Measurements from ENCODE around the gene LRP1B. TPM values are rescaled to one million over a fixed set of nuclear protein-coding genes. Genes with fewer than 3 reads are reported as not detected.
"Not testable (repeated sequence)": the region's sequence is repeated elsewhere in the genome, so short reads cannot be mapped to it uniquely, and the experiment has no call there.

The LRP1B gene
- total RNA-seq, 1 donor from 2014 or later = 4.6 TPM

DNA sequence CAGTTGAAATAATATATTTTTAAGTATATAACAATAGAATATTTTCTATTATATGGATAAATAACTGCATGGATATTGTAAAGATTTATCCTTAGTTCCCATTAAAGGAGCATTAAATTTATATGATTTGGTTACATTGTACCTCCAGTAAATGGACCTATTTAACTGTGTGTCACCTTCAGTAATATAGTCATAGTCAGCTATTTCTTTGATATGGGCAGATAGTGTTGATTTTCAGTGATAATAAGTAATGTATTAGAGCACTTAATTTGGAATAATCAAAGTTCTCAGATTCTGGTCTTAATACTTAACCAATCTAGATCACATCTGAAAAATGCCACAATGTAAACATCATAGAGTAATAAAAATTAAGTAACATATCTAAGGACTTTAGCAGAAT, 1823.3 kb downstream of the LRP1B start:
- no peak for DNase-seq

DNA sequence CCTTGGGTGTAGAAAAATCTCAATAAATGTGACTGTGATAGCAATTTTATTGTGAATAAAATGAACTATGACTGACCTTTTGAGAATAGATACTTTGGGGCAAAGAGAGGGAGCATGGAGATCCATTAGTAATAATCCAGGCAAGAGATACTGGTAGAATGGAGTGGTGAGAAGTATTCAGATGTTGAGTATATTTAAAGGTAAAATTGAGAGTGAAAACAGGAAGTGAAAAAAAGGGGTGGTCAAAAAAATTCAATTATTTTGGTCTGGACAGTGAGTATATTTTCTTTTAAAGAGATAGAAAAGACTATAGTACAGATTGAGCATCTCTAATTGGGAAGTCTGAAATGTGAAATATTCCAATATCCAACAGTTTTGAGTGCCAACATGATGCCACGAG, 1835.0 kb downstream of the LRP1B start:
- DNase-seq = no peak

DNA sequence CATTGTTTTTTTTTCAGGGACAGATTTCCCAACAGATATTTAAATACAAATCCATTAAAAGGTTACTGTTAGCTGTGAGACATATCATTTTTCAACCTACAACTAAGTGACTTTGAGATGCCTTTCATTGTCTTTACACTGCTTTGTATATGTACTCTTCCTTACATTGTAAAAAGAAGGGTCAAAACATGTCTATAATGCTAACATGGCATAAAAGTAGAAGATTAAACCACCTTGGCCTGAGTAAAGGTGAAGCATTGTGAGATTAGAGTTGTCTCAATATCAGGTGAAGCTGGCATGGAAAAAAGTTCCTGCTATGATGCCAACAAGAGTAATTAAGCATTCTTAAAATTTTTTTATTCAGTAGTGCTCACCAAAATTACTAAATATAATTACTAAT, 1842.1 kb downstream of the LRP1B start:
- DNase-seq = no peak

DNA sequence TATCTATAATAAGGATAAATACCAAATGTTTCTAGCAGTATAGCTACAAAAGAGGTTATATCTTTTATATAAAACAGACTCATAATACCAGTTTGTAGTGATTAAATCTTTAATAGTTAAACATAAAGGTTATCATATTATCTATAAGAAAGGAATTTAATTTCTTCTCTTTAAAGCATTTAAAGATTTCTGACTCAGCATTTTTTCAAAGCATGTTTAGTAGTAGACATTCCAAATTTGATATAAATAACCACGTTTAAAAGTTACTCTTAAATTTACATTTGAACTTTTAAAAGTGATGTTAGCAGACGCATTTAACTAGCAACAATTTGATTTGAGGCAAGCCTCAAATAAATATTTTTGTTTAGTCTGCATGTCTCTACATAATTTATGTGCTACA, 1842.6 kb downstream of the LRP1B start:
- no peak for DNase-seq

DNA sequence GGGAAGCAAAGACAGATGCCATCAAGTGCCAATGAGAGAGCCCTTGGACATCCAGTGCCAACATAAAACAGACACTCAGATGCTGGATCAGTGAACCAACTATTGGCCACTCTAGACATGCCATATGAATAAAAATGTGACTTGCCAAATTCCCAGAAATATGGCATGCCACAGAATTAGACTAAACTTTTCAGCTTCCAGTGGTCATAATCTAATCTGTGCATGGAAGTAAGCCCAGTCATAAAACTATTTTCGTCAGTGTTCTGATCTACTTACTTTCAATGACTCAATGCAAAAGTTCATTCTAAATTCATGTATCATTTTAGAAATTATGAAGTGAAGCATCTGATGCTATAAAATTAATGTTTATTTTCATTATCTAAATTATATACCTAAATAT, 1844.4 kb downstream of the LRP1B start:
- DNase-seq = no peak

DNA sequence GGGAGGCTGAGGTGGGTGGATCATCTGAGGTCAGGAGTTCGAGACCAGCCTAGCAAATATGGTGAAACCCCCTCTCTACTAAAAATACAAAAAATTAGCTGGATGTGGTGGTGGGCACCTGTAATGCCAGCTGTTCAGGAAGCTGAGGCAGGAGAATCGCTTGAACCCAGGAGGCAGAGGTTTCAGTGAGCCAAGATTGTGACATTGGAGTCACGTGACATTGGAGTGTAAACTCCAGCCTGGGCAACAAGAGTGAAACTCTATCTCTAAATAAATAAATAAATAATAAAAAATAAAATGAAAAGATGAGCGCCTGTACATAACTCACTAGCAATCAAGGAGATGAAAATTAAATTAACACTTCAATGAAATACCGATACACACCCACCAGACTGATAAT, 1853.5 kb downstream of the LRP1B start:
- DNase-seq = not testable (repeated sequence)

DNA sequence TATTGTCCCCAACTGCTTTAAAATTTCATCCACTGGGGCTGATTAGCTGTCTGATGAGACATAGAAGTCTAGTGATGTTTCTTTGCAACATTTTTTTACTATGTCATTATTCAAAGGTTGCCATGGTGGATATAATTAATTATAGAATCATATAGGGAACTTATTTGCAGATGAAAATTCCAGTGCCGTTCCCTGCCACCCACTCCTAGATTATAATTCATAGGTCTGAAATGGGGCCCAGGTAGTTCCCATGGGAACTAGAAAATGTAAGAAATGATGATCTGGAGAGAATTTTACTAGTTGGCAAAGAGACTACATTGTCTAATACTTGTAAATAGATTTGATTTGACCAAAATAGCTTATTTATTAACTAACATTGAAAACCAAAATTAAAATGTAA, 1854.2 kb downstream of the LRP1B start:
- no peak for DNase-seq

DNA sequence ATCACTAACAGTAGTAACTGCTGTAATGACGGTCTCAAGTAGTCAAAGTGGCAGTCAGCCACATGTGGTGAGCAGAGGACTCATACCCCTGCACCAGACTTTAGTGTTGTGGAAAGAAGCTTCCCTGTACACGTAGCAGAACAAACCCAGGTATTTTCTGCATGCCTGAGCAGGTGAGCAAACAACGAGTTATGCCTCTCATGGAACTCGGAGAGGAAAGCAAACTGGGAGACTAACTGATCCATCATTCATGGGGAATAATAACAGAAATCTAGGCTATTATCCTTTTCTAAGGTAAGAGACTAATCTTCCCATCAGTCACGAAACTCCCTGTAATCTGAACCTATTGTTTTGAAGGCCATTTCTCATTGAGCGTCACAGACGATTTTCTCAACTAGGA, 1855.4 kb downstream of the LRP1B start:
- DNase-seq = peak; percentile 13

DNA sequence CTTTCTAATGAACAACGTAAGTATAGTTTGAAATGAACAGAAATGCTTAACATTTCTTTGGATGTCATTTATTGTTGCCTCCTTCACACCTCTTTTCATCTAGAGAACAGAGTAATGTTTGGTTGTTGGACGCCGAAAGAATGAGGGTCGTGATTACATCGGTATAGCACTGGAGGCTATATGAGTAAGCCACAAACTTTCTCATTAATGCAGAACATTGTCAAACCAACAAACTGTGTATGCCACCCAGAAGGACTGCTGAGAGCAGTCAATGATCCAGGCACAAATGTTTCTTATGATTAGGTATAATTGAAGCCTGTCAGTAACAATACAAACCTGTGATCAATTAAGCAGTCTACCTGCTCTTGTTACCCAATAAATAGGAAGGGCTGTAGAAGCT, 1855.9 kb downstream of the LRP1B start:
- no peak for DNase-seq

DNA sequence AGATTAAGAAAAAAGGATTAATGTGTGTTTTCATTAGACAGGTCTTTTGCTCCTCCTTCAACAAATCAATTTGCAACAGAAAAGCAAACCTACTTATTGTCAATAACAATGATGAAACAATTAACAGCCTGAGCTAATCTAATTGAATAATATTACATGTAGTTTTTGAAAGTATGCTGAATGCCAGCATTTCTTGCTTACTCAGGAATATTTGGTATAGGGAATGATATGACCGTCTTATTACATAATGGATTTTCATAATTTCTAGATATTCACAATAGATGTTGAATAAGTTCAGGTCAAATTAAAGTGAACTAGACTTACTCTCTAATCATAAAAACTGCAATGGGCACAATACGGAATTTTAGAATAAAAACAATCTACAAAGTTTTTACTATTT, 1856.9 kb downstream of the LRP1B start:
- DNase-seq = no peak

DNA sequence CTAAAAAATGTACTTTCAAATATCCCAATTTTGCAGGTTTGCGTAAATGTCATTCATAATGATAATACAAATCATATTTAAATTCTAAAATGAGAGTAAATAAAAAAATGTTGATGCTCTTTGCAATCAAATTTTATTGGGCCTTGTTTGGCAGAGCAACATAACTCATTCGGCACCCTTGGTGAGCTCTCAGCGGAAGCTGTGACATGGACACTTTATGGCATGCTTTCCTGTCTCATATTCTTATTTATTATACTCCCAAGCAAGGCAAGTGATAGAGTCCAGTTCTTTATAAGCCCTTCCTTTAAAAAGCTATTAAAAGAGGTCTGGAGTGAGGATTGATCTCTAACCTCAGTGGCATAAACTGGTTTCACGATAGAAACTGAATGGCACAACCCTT, 1857.4 kb downstream of the LRP1B start:
- no peak for DNase-seq

DNA sequence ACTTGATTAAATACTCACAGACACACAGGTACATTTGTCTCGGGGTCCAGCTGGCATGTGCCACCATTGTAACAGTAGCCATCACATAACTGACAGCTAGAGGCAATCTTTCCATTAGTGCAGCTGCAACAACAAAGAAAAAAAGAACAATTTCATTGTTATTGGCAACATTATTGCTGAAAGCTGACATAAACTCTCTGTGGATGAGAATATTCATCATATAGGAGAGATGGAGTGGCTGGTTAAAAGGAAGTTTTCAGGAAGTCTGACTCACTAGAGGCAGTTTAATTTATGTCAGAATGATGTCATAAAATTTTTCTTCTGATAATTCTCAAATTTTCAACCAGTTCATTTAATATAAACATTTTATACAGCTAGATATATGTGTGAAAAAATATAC, 1860.6 kb downstream of the LRP1B start:
- no peak for DNase-seq

DNA sequence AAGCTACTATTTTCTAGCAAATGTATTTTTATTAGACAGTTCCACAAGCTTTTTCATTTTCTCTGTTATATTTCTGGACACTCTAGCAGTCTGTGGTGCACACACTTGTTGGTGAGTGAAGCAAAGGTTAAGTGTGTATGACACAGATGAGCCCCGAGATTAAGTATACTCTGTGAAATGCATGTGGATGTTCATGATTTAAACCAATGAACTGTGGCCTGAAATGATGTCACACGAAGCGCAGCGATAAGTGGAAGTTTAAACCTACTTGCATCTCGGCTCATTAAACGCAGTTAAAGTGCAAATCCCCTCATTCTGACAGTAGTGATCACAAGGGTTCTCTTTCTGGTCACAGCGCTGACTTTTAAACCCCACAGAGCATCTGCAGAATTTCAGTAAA, 1861.8 kb downstream of the LRP1B start:
- DNase-seq = no peak

DNA sequence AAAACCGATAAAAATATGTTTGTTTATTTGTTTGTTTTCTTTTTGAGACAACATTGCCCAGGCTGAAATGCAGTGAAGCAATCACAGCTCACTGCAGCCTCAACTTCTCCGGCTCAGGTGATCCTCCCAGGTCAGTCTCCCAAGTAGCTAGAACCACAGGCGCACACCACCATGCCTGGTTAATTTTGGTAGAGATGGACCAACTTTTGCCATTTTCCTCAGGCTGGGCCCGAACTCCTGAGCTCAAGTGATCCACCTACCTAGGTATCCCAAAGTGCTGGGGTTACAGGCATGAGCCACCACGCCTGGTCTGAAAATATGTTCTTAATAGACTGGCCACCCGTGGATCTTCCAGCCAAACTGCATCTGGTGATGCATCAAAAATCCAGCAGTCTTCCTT, 1867.9 kb downstream of the LRP1B start:
- DNase-seq = no peak

DNA sequence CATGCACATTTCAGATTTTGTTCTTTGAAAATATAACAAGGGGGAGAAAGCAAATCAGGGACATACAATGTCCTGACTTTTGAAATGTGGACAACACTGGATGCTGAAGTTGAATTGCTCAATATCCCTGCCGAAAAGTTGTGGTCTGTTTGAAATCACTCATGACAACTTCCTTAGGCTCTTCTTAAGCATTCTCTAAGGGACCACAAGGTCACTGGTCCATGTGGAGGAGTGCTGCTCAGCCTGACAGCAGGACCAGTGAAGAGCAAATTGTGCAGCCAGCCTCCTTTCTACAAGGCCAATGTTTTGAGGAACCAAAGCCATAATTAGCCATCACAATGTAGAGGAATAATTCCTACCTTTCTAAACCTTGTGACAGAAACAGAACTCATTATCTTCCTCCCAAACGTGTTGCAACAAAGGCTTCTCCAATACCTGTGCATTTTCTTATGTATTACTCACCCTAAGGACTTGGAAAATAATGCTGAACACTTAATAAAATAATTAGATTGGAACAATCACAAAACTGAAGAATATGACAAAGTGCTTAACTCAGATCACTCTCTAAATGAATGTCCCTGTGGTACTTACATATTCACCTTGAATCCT, 1873.0 kb downstream of the LRP1B start:
- DNase-seq = peak; percentile 14

DNA sequence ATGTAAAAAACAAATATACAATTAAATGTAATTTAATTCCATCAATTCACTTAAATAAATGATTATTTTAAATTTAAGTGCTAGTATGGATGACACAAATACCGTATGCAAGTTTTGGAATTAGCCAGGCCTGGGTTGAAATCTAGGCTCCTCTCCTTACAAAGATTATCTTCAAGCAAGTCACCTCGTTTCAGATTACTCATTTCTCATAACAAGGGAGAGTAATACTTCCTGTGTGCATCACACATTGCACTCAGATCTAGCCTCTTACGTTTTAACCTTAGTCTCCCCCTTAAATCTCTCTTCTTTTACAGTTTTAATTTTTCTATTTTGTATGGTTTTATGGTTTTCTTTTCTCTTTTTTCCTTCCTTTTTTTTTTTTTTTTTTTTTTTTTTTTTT, 1874.7 kb downstream of the LRP1B start:
- DNase-seq = no peak

DNA sequence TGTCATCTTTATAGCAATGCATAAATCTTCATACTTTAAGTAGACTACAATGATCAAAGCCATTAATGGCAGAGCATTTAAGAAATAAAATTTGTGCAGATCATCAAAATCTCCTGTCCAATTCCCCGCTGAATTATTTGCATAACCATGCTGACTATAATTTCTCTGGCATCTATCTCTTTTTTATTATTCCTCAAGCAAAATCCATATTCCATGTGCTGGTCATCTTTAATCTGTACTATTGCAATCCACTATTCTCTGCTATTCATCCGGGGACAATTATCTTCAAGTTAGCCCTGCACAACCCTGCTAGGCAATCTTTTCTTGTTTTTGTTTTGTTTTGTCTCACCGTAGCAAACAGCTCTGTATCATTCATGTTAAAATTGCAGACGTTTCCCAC, 1881.0 kb downstream of the LRP1B start:
- no peak for DNase-seq

DNA sequence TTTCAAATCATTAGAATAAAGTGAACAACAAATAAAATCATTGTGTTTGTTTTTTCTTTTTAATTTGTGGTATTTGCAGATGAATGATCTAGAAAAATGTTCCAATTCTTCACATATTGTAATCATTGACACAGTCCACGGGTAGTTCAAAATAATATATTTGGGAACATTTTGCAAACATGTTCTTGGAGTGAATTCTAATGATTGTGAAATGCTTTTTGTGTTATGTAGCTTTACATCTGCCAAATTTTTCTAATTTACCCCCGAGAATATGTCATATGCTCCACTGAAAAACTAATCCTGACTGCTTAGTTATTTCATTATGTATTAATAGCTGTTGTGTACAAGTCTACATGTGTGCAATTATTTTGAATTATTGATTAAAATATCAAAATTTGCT, 1882.2 kb downstream of the LRP1B start:
- DNase-seq = no peak

DNA sequence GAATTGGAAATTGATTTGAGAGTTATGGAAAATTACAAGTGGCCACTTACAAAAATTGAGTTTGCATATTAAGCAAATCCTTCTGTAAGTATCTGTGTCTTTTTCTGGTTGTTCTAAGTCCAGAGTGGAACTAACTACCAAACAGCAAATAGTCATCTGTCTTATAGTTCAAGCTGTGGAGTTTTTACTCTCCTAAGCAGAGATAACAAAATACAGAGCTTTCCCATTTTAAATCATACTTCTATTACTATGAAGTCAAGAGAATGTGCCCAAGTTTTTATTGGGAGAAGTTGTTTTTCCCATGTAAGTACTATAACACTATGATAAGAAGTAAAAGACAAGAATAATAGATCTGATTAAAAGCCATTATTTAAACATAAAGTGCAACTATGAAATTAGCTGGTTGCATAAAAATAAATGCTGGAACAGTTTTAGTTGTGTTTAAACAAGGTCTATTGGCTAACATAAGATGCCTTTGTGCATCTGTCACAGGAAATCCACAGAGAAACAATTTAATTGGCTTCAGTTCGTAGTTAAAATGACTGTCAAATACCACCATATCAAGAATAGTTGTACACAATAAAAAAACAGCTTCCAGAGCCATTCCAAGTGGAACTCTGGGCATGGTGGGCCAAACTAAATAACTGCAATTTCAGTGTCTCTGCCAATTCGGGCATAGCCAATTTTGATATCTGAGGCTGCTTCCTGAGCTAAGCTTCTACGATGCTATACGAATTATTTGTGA, 1883.2 kb downstream of the LRP1B start:
- DNase-seq = no peak

DNA sequence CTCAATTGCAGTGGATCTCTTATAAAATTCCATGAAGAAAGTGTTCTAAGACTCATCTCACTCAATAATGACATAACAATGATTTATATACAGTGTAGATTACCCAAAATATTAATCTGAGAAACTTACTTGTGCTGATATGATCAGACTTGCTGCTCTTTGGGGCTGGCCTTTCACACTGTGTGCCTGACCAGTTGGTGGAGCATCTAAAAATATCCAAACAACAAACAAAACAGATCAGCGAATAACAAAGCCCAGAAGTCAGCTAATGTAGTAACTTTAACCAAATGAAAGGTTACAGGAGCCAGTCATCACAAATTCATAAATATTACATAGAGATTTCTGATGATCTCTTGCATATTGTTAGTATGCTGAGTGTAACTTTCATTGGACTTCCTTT, 1883.9 kb downstream of the LRP1B start:
- DNase-seq = no peak

DNA sequence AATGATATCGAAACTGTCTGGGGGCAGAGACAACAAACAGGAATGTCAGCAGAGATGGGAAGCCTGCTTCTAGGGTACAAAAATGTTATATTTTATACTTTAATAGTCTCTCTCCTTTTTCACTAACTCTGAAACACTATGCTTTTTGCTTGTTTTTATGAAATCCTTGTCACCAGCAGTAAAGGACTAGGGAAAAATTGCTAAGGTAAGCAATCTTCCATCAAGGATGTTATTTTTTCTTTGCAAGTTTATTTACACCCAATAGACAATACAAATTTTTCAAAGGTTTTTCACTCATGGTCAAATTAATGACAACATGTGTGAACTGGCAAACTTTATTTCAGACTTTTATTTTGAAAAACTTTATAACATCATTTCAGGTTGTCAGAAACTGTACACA, 1884.8 kb downstream of the LRP1B start:
- DNase-seq = no peak

DNA sequence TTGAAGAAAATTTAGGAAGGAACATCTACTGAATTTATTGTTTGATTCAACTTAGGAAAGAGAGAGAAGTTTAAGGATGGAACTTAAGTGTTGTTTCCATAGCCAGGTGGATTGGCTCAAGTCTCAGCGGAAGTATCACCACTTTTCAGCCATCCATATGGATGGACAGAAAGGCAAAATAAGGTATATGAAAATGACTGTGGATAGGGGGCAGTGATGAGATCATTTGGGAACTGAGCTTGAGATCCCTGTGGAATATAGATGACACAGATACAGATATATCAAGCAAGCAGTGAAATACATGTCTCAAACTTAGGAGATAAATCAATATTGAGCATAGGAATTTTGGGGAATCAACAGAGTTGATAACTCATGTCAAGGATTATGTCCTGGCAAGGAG, 1887.9 kb downstream of the LRP1B start:
- DNase-seq = no peak

DNA sequence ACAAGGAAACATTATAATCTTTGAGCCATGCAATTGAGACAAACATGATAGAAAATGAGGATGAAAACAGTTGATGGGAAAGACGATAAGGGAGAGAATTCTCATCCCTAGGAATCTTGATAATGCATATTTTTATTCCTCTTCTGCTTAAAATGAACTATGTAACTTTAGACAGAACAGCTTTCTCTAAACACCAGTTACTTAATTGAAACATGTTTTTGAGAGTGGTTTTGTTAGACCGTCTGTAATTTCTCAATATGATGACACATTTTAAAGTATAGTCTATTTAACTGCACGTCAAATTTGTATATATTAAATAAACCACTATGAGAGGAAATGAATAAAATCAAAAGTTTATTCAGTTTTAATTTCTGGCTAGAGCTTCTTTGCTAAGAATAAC, 1896.7 kb downstream of the LRP1B start:
- no peak for DNase-seq

DNA sequence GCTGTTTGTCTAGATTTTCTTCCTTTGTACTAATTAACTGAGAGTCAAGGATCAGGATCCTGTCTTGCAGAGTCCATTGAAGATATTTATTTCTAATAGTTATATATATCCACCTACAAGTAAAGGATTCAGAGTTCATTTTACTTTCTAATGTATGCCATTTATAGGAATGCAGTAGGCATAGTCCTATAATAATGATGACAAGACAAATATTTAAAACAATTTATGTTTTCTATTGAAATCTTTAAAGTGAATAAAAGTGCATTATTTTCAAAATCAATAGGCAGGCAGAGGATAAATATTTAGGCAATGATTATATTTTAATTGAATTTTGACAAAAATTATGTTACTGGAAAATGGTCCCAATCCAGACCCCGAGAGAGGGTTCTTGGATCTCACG, 1919.9 kb downstream of the LRP1B start:
- no peak for DNase-seq

DNA sequence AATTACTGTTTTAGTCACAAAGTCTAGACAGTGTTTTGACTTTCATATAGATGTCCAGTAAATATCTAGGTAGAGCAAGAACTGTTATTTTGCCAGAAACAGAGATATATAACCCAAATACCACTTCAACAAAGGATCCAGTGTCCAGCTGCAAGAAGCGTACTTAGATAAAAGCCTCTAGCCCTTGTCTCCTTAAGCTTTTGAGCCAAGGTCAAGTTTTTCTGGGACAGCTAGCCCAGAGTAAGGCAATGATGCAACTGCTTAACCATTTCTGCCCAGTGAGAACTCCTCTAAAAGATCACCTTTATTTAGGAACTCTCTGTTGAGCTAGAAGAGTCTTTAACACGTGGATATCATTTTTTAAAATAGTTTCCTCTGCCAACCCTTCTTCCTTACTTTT, 1925.7 kb downstream of the LRP1B start:
- DNase-seq = no peak

Measured in tongue (tissue), 2 donors.